HG02885 (cell line): Measurements from ENCODE around the gene SPDYE4.

ENCODE experiments used
- ATAC-seq: cut with Tn5 transposase; IDR thresholded peaks from one replicate; pipeline ENCODE4 v1.9.1; 2021; ENCODE audit warnings: mild to moderate bottlenecking; ENCODE audit not compliant: unreplicated experiment, poor library complexity

Gene SPDYE4

DNA sequence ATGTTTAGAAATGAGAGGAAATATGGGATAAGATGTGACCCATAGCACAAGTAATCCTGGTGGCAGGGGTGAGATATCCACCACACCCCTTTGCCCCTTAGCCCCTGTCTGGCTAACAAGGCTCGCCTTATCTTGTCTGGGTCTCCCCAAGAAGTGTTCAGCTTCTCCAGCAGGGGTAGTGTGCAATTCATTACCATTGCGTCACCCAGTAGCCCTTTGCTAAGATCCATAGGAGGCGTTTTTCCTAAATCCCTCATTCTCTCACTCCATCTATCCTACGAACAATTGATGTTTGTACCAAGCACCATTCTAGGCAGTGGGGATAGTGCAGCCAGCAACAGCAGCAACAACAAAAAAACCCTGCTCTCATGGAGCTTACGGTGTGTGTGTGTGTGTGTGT, 44.5 kb downstream of the SPDYE4 start:
- ATAC-seq = no peak

DNA sequence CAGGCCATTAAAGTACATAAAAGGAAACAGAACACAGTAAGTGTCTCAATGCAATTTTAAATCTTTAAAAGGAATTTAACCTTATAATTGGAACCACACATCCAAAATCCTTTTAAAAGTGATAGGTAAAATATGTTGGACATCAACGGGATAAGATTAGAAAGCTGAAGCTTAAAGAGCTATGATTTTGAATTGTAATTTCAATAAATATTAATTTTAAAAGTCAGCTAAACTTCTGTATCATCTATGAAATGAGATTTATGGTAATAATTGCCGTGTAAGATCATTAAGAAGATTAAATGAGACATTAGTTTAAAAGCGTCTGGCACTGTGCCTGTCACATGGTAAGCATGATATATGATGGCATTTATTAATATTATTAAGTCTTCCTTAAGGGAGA, 45.0 kb downstream of the SPDYE4 start:
- ATAC-seq = no peak

DNA sequence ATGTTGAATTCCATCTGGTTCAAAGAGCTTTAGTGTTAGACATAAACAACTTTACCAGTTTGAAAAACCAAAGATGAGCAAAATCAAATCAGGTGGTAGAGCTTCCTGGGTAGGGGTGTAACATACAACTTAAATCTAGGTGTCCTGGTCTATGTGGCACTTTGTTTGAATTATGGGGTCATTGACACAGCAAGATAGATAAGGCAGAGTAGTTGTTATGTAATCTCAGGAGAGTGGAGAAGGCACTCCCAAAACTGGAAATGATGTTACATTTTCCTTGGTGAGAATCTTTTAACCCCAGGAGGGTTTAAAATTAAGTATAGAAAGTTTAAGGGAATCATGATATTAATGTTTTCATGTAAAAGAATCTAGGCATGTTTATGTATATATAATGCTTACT, 45.6 kb downstream of the SPDYE4 start:
- ATAC-seq = no peak

DNA sequence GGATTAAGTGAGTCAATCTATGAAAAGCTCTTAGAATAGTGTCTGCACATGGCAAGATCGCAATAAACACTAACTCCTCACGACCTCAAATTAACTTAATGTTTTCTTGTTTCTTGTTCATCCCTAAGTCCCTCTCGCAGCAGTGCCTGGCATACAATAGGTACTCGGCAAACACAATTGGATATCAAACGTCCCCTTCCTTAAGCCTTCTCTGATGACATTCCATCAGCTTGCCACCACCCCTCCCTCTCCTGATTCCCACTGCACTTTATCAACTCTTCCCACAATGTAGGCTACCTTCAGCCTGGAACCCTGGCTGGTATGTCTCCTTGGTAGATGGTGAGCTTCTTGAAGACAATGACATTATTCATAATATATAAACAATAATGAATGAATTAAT, 47.1 kb downstream of the SPDYE4 start:
- ATAC-seq = no peak

DNA sequence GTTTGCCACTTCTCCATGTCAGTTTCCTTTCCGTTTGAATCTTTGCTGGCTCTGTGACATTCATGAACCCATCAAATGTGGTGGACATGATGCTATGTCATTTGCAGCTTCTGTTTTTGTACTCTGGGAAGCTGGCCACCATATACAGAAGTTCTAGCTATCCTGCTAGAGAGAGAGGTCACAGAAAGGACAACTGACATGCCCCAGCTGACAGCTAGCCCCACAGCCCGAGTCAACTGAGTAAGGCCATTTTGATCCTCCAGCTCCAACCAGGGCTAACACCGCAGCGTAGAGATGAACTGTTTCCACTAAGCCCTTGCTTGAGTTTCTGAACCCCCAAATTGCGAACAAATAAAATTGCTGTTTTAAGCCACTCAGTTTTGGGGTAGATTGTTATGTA, 47.5 kb downstream of the SPDYE4 start:
- no peak for ATAC-seq

DNA sequence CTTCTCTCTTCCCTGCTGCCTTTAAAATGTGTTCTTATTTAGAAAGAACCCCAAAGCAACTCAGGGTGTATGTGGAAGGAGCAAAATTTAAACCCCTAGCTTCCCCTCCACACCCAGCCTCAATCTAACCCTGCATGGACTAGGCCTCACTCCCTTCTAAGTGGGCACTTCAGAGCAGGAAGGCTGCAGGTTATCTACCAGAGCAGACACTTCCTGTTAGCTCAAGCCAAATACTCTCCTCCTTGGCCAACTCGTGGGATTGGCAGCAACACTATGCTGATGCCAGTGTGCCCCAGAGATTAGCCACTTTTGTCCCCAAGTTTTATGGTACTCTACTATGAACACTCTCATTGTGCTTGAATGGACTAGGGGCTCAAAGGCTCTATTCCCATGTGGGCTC, 49.3 kb downstream of the SPDYE4 start:
- no peak for ATAC-seq

DNA sequence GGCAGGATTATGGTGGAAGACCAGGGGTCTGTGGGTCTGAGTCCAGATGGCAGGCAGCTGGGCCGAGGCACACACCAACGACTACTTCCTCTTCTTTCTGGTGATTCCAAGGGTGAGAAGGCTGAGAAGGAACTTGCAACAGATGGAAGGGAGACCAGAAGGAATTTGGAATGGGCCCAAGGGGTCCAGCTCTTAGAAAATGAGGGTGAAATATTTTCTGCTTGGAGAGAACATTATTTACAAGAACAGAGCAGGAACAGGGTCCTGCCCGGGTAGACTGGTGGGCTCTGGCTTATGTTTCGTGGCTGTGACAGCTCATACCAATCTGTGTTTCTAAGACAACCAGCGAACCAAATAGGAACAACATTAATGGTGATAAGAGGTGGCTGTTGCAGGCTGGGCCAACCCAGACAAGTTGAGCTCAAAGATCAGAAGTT, 50.3 kb downstream of the SPDYE4 start:
- ATAC-seq = no peak

DNA sequence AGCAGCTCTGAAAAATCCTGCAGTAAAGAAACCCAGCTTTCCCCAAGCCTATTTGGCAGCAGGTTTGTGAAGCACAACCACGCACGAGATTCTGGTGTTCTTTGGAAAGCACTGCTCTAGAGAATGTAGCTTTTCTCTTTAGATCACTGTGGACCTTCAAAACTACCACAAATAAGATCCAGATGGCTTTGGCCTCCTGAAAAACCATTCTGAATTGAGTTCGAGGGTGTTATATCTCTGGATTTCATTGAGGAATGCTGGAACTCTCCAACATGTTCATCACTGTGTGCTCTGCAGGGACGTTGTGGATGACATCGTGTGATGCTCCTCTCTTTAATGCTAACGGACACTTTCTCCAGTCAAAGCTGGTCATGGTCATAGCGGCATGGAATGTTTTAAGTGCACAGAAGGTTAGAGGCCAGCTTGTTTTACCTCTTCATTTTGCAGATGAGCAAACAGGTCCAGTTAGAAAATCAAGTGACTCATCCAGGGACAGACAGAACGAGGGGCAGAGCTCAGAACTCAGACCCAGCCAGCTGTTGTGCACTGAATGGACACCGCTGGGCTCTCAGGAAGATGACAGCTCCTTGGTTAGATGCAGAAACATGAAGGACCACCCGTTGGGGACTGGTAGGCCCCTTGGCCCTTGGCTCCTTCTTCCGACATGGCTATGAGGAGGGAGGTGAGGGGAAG, 50.9 kb downstream of the SPDYE4 start:
- ATAC-seq = no peak

DNA sequence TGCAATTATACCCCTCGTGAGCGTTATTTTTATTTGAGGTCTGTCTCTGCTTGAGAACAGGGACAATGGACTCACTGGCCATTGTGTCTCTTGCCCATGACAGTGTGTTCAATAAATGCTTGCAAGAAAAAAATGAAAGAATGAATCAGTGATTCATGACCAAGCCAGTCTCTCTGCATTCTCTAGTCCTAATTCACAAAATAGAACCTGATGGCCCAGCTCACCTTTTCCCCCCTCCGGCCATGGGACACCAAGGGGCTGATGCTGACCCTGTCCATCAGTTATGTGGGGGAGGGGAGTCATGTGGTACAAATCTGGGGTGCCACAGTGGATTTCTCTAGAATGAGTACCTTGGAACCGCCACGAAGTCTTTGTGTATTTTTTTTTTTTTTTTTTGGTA, 51.9 kb downstream of the SPDYE4 start:
- ATAC-seq = no peak

DNA sequence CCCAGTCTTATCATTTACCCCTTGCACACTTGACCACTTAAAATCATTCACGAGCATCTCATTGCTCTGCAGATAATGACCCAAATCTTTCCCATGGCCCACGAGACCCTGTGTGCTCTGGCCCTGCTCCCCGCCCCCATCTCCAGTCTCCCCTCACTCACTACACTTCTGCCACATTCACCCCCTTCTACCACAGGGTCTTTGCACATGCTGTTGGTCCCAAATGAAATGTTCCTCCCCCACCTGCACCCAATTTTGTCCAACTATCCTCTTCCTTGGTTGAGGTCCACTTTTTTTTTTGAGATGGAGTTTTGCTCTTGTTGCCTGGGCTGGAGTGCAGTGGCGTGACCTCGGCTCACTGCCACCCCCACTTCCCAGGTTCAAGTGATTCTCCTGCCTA, 52.9 kb downstream of the SPDYE4 start:
- ATAC-seq = no peak

DNA sequence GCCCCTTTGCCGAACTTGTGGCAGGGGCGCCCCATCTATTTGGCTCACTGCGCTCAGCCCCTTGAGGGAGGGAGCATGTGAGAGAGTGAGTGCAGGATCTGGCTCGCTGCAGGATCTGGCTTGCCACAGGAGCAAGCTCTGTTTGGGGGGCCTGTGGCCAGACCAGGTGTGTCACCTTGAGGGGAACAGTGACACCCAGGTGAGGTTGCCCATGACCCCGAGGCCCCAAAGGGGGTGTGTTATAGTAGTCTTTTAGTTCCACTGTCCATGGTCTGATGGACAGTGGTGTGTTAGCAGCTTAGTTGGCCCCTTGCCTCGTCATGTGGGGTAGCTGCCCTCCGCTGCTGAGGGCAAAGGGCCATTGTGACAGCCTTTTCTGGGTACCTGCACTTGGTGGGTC, 55.3 kb downstream of the SPDYE4 start:
- no peak for ATAC-seq

DNA sequence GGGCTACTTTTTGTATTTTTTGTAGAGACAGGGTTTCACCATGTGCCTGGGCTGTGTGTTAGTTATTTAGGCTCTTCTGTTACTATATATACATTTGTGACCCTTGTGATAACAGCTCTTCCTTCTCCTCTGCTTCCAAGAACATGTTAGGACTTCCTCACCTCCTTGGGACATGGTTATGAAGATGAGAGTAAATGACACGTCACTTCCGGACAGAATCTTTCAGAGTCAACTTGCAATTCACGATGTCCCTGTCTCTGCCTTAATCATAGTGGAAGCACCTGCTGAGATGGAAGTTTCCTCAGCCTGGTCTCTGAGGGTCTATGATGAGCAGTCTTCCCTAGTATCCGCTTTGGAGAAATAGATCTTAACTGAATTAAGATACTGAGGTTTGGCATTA, 56.6 kb downstream of the SPDYE4 start:
- no peak for ATAC-seq

DNA sequence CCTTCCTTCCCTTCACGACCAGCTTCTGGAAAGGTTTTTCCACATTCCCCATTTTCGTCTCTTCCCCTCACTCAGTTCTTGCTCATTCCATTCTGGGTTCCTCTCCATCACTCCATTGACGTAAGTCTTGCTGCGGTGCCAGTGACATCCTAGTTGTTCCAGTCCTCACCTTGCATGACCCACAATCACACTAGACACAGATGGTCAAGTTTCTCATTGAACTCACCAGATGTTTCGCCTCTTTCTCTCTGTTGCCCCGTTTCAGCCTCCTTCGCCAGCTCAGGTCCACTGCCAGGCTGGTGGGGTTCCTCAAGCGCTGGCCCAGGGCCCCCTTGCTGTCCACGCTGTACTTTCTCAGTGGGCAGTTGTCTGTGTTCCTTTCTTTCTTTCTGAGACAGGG, 57.1 kb downstream of the SPDYE4 start:
- ATAC-seq = no peak
